MCF 10A (cell line): Measurements from ENCODE around the gene ZNF688. TPM values are rescaled to one million over a fixed set of nuclear protein-coding genes. Genes with fewer than 3 reads are reported as not detected.

Source experiments
- BruUV-seq: library from RNA; stranded (reverse); fragments of 400-500 nt; replicated peaks from 2 replicates; lab custom pipeline; 2021; lab: Mats Ljungman, UMichigan
- CTCF ChIA-PET: fragments of 300-600 bp; sonication (Branson Sonifier 250); formaldehyde crosslinking; extraction: SDS; loops from one replicate; lab custom pipeline; 2021; ENCODE audit warnings: antibody characterized with exemption, inconsistent platforms; lab: Yijun Ruan, JAX
- POLR2A ChIA-PET: fragments of 300-600, 350-650 bp; sonication (Branson Sonifier 250); formaldehyde crosslinking; extraction: SDS; loops from one replicate; lab custom pipeline; 2020; ENCODE audit warnings: antibody characterized with exemption, inconsistent platforms; lab: Yijun Ruan, JAX
- DNase-seq: peaks from one replicate; pipeline ENCODE4 v3.0.0-alpha.2; 2018; ENCODE audit not compliant: unreplicated experiment
- H3K27ac Mint-ChIP-seq: one replicate; pipeline ENCODE4 v1.8.0; 2022; ENCODE audit warnings: mild to moderate bottlenecking, low read depth, mixed read lengths; ENCODE audit not compliant: unreplicated experiment
- H3K27me3 Mint-ChIP-seq: one replicate; pipeline ENCODE4 v1.8.0; 2022; ENCODE audit warnings: mixed read lengths; ENCODE audit not compliant: insufficient read depth, unreplicated experiment
- H3K36me3 Mint-ChIP-seq: one replicate; pipeline ENCODE4 v1.8.0; 2022; ENCODE audit warnings: mild to moderate bottlenecking, moderate library complexity, mixed read lengths; ENCODE audit not compliant: insufficient read depth, unreplicated experiment
- H3K4me1 Mint-ChIP-seq: one replicate; pipeline ENCODE4 v1.8.0; 2022; ENCODE audit warnings: mixed read lengths; ENCODE audit not compliant: insufficient read depth, unreplicated experiment
- H3K4me3 Mint-ChIP-seq: one replicate; pipeline ENCODE4 v1.8.0; 2022; ENCODE audit warnings: mild to moderate bottlenecking, moderate library complexity, mixed read lengths; ENCODE audit not compliant: unreplicated experiment
- H3K9me3 Mint-ChIP-seq: one replicate; pipeline ENCODE4 v1.8.0; 2022; ENCODE audit warnings: mixed read lengths; ENCODE audit not compliant: unreplicated experiment
- intact Hi-C: fragments of 100-400 bp; cut with micrococcal nuclease; formaldehyde crosslinking; loops from 2 replicates; pipeline ENCODE4 v1.14.1; 2022
- total RNA-seq: library from RNA; stranded (reverse); gene quantifications from 2 replicates; pipeline ENCODE4 v1.2.3, GENCODE V29; 2022
- TF ChIP-seq, protein P1 (sequence below): fragments of 200-600 bp; IDR thresholded peaks from one replicate; pipeline ENCODE4 v1.8.0; 2022; ENCODE audit warnings: antibody characterized with exemption, mild to moderate bottlenecking; ENCODE audit not compliant: unreplicated experiment

ZNF688 gene
- total RNA-seq, 1 experiment from 2014 or later = 9.0 TPM

GRCh38 chr16:30562021-30562420, 9.5 kb downstream of the ZNF688 start:
- TF ChIP-seq, protein P1, sequence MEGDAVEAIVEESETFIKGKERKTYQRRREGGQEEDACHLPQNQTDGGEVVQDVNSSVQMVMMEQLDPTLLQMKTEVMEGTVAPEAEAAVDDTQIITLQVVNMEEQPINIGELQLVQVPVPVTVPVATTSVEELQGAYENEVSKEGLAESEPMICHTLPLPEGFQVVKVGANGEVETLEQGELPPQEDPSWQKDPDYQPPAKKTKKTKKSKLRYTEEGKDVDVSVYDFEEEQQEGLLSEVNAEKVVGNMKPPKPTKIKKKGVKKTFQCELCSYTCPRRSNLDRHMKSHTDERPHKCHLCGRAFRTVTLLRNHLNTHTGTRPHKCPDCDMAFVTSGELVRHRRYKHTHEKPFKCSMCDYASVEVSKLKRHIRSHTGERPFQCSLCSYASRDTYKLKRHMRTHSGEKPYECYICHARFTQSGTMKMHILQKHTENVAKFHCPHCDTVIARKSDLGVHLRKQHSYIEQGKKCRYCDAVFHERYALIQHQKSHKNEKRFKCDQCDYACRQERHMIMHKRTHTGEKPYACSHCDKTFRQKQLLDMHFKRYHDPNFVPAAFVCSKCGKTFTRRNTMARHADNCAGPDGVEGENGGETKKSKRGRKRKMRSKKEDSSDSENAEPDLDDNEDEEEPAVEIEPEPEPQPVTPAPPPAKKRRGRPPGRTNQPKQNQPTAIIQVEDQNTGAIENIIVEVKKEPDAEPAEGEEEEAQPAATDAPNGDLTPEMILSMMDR = no peak
- Mint-ChIP-seq H3K4me3 (no peak overlapping the region), H3K36me3 (peaks cover under 1% of the 10 kb centered on the region), H3K27ac (no peak overlapping the region), H3K27me3 (no peaks in the 10 kb centered on the region), H3K9me3 (no peaks in the 10 kb centered on the region), H3K4me1 (peaks cover 7% of the 10 kb centered on the region)
- BruUV-seq = no TSS peak
- POLR2A ChIA-PET = no interaction called here
- intact Hi-C loops = no loop called here
- CTCF ChIA-PET = no interaction called here
- no peak for DNase-seq

DNA sequence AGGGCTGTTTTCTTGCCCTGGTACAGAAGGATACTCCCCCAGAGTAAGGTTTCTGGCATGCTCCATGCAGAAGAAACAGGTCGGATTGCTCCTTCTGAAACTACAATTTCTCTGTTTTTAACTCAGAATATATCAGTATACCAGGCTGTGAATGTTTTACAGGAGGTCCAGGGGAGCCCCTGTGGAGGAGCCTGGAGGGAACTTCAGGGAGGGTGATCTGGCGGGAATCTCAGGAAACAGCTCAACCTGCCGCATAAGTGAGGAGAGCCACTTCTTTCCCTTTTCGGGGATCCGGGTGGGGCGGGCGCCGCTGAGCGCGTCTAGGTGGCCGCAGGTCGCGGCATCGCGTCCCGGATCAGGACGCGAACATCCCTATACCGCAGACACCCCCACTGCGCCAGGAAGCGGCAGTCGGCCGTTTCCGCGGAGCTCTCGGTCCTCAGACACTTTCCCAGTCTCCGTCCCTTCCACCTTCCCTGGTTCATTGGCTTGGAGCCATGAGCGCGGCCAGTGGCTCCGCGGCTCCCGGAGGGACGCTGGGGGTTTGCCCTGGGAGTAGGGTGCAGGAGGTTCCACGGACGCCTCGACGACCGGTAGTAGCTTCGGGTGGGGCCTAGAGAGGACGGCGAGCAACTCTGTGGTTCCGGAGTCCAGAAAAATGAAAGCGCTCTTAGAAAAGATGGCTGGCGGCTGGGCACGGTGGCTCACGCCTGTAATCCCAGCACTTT, 10.3 kb downstream of the ZNF688 start:
- ChIA-PET CTCF (interaction anchor here (0.8 kb wide), 1 partner anchor 54 kb away, joined by 4 read pairs; no protein-coding TSS in a partner anchor), POLR2A (interaction anchor here (0.6 kb wide), 1 partner anchor 11 kb away, joined by 3 read pairs; no protein-coding TSS in a partner anchor)
- DNase-seq = no peak
- TF ChIP-seq, protein P1 = no peak
- no peak overlapping the region for H3K27ac Mint-ChIP-seq
- BruUV-seq = no TSS peak
- peaks cover 2% of the 10 kb centered on the region for H3K4me1 Mint-ChIP-seq
- intact Hi-C loops = no loop called here
- H3K27me3 Mint-ChIP-seq = no peaks in the 10 kb centered on the region
- H3K9me3 Mint-ChIP-seq = no peaks in the 10 kb centered on the region
- no peak overlapping the region for H3K4me3 Mint-ChIP-seq
- H3K36me3 Mint-ChIP-seq = peaks cover 5% of the 10 kb centered on the region

GRCh38 chr16:30559690-30560089, 11.8 kb downstream of the ZNF688 start:
- H3K36me3 Mint-ChIP-seq = peaks cover 14% of the 10 kb centered on the region
- BruUV-seq = no TSS peak

More at GRCh38 chr16:30559690-30560089, 11.8 kb downstream of the ZNF688 start:
- DNase-seq = no peak
- intact Hi-C loops = no loop called here
- CTCF ChIA-PET = interaction anchor here (3.2 kb wide), 1 partner anchor 25 kb away, joined by 28 read pairs; the partner anchor contains the start of gene ZNF747
- no peaks in the 10 kb centered on the region for H3K9me3 Mint-ChIP-seq
- H3K27me3 Mint-ChIP-seq = no peaks in the 10 kb centered on the region
- H3K4me3 Mint-ChIP-seq = peak overlapping the region; percentile 45
- H3K4me1 Mint-ChIP-seq = peaks cover 5% of the 10 kb centered on the region
- TF ChIP-seq, protein P1 = no peak
- POLR2A ChIA-PET = interaction anchor here (1.3 to 4.5 kb wide), 4 partner anchors 8 to 69 kb away, joined by 3 to 104 read pairs (median 36); partner anchors contain the start of genes ZNF688 and ZNF747
- no peak overlapping the region for H3K27ac Mint-ChIP-seq
